Renal cortical epithelial cell (primary cell): ENCODE data around the gene DYNC2H1. TPM values are rescaled to one million over a fixed set of nuclear protein-coding genes. Genes with fewer than 3 reads are reported as not detected.

Experiments
- total RNA-seq: library from RNA; depleted of rRNA; stranded (reverse); fragments of >200 nt; gene quantifications from 2 replicates; pipeline ENCODE4 v1.2.3, GENCODE V29; 2014

The DYNC2H1 gene
- total RNA-seq, 1 donor from 2014 or later: 43.2 TPM

Other genes starting within 250 kb of the DYNC2H1 start
- gene MMP12, start 234.4 kb upstream of the DYNC2H1 start, total RNA-seq: 0.80 TPM in 1 of 2 replicates, not detected in the other
- not detected in 2 replicates for gene MMP13, start 153.7 kb upstream of the DYNC2H1 start, total RNA-seq
- gene DCUN1D5, start 17.3 kb upstream of the DYNC2H1 start, total RNA-seq: 42.6 and 94.5 TPM in 2 replicates